ACC112 (cell line): ENCODE data around the gene GRIPAP1.
A peak's percentile ranks its signal among the peaks of the same experiment; 100 is the strongest.

Experiments used
- H2AFZ ChIP-seq: fragments of 200-600 bp; sonication (generic); one replicate; pipeline ENCODE4 v1.6.0; 2017; ENCODE audit warnings: antibody characterized with exemption, low read length; ENCODE audit not compliant: unreplicated experiment
- H3K27ac ChIP-seq: fragments of 200-600 bp; sonication (generic); 2 replicates; pipeline ENCODE4 v1.5.1; 2014; ENCODE audit warnings: low read depth, mild to moderate bottlenecking, antibody characterized with exemption, low read length, moderate library complexity
- H3K27me3 ChIP-seq: fragments of 200-600 bp; sonication (generic); 2 replicates; pipeline ENCODE4 v1.6.1; 2014; ENCODE audit warnings: mild to moderate bottlenecking, antibody characterized with exemption, low read length, moderate library complexity, mixed read lengths; ENCODE audit not compliant: insufficient read depth
- H3K36me3 ChIP-seq: fragments of 200-600 bp; sonication (generic); 2 replicates; pipeline ENCODE4 v1.6.1; 2016; ENCODE audit warnings: mild to moderate bottlenecking, antibody characterized with exemption, low read length, moderate library complexity, mixed read lengths; ENCODE audit not compliant: insufficient read depth
- H3K4me1 ChIP-seq: fragments of 200-600 bp; sonication (generic); one replicate; pipeline ENCODE4 v1.6.1; 2016; ENCODE audit warnings: low read length, mixed read lengths; ENCODE audit not compliant: insufficient read depth, unreplicated experiment, control insufficient read depth
- H3K4me3 ChIP-seq: fragments of 200-600 bp; sonication (generic); 2 replicates; pipeline ENCODE4 v1.5.1; 2014; ENCODE audit warnings: mild to moderate bottlenecking, low read depth, low read length
- H3K79me2 ChIP-seq: fragments of 200-600 bp; sonication (generic); one replicate; pipeline ENCODE4 v1.6.0; 2016; ENCODE audit warnings: low read length; ENCODE audit not compliant: control insufficient read depth, unreplicated experiment, insufficient read depth

The GRIPAP1 gene

DNA sequence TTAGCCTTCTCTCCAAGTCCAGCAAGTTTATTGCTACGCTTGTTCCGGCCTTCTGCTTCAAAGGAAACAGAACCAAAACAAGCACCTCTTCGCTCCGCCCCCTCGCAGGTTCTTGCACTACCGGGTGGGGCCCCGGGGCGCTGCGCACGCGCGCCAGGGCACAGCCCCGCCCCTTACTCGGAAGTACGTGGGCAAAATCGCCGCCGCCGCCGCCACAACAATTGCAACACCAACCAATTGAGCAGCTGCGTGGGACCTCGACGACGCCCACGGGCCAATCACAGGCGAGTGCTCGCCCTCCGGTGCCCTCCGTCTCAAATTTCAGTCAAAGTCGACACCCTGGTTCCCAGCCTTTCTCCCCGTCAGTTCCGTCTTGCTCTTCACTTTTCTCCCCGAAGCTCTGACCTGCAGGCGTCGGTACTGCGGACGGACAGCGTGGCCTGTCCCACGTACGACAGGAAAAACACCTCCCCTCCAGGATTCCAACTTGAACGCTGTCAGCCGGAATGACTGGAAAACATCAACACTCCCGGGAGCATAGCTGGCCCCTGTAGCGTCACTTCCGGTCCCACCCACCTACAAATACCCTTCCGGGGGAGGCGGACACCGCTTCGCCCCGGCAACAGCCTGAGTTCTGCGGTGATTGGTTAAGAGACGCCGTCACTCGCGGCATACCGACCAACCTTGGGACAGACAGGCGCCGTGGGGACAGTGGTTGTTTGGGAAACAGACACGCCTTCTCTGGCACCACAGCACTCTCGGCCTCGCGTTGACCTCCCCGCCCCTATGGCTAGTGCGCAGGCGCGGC, 44.0 kb downstream of the GRIPAP1 start:
- Histone ChIP-seq H3K4me1 (peaks cover 12% of the 10 kb centered on the region), H3K27ac (peak overlapping the region; percentile 100), H2AFZ (peak overlapping the region; percentile 60), H3K79me2 (peaks cover 31% of the 10 kb centered on the region), H3K4me3 (peak overlapping the region; percentile 94), H3K36me3 (no peaks in the 10 kb centered on the region), H3K27me3 (no peaks in the 10 kb centered on the region)

DNA sequence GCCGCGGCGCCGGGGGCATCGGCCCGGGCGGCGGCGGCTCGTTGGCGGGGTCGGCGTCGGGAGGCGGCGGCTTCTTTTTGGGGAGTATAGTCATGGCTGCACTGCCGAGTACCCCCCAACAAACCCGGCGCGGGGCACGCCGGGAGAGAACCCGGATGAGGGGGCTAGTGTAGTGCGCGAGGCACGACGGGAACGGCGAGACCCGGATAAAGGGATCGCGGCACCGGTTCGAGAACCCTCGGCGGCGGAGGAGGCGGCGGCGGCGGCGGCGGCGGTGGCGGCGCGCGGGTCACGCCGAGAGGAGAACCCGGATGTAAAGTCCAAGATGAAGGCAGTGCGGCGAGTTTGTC, 44.6 kb downstream of the GRIPAP1 start, which contains the start of gene OTUD5:
TSS of gene OTUD5 (minus strand) at position 131 of the 350 bp plus-strand sequence. CDS start at position 94, 37 bp downstream.
- Histone ChIP-seq H3K27me3 (no peaks in the 10 kb centered on the region), H3K79me2 (peaks cover 37% of the 10 kb centered on the region), H3K36me3 (no peaks in the 10 kb centered on the region), H2AFZ (peak within 1 kb of the TSS; percentile 60), H3K4me1 (peaks cover 12% of the 10 kb centered on the region), H3K27ac (peak within 1 kb of the TSS; percentile 100), H3K4me3 (peak within 1 kb of the TSS; percentile 94)

DNA sequence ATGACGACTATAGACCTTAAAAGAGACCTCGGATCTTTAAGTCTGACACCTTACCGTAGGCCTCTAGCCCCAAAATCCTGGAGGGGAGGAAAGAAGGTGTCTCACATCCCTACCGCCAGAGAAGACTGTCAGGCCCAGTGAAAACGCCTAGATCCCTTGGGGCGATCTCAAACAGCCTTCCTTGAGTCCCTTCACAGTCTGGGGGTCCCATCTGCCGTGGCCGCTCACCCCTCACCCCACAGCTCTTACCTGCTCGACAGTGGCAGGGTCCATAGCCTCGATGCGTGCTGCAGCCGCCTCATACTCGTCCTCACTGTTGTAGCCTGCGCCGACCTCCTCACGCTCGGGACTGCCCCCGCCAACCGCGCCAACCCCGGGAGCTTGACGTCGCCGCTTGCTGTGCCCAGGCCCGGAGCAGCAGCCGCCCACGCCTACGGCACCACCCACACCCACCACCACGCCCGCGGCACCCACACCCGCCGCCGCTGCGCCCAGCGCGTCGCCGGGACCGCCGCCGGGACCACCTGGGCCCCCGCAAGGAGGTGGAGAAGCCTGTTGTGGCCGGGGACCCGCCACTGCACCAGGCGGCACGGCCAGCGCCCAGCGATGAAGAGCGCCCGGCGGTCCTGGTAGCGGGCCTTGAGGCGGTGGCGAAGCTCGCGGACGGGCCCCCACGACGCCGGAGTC, 45.2 kb downstream of the GRIPAP1 start:
- Histone ChIP-seq H3K27me3 (no peaks in the 10 kb centered on the region), H3K4me3 (peak overlapping the region; percentile 94), H2AFZ (no peak overlapping the region), H3K27ac (peak overlapping the region; percentile 100; the same call in 1 of the 2 replicates), H3K36me3 (no peaks in the 10 kb centered on the region), H3K4me1 (peaks cover 12% of the 10 kb centered on the region), H3K79me2 (peaks cover 42% of the 10 kb centered on the region)

DNA sequence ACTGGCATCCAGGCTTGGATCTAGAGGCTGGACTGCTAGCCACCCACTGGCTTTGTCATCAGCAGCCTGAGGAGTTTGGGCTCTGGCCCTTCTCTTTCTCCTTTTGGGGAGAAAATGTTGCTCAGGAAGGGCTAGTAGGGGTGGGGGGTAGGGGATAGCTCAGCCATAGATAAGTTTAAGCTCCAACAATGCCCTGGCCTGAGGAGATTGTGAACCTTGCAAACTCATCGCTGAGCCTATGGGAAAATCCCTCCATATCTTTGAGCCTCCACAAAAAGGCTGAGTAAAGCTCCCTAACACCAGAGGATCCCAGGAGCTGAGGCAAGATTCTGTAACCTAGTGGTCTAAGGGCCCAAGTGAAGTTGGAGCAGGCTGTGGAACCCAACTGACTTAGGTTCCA, 53.5 kb downstream of the GRIPAP1 start:
- H2AFZ ChIP-seq: no peak overlapping the region
- H3K27ac ChIP-seq: no peak overlapping the region
- no peaks in the 10 kb centered on the region for H3K36me3 ChIP-seq
- peaks cover 25% of the 10 kb centered on the region for H3K79me2 ChIP-seq
- no peak overlapping the region for H3K4me3 ChIP-seq
- H3K4me1 ChIP-seq: no peaks in the 10 kb centered on the region
- no peaks in the 10 kb centered on the region for H3K27me3 ChIP-seq

DNA sequence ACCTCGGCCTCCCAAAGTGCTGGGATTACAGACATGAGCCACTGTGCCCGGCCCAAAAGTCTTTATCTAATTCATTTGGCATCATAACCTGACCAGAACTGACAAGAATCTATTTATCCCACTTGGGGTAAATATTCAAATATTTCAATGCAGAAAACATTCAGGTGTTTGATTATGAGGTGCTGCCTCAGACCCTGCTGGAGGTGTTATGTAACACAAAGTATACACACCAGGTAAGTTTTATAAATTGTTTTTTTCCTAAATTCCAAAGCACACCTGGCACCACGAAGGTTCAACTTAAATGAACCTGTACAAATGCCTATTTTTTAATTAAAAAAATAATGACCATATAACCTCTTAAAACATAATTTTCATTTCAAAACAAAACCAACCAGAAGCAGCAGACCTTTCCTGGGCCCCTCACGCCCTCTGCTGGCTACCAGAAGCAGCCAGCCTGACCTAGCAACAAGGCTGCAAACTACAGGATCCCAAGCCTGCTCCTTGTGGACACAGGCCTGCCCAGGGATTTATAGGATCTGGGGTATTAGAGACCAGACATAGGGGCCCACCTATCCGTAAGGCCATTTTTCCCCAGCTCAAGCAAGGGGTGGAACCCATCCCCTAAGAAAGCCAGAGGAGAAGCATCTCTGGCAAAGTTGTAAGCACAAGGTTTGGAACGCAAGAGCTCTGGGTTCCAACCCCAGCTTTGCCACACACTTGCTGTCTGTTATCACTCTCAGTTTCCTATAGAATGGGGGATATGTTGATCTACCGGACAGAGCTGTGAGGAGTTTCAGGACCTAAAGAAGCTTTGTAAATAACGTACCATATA, 56.3 kb downstream of the GRIPAP1 start:
- H3K4me1 ChIP-seq: no peaks in the 10 kb centered on the region
- H3K4me3 ChIP-seq: no peak overlapping the region
- H3K27me3 ChIP-seq: no peaks in the 10 kb centered on the region
- no peak overlapping the region for H2AFZ ChIP-seq
- H3K79me2 ChIP-seq: peaks cover 19% of the 10 kb centered on the region
- H3K27ac ChIP-seq: no peak overlapping the region
- H3K36me3 ChIP-seq: no peaks in the 10 kb centered on the region

DNA sequence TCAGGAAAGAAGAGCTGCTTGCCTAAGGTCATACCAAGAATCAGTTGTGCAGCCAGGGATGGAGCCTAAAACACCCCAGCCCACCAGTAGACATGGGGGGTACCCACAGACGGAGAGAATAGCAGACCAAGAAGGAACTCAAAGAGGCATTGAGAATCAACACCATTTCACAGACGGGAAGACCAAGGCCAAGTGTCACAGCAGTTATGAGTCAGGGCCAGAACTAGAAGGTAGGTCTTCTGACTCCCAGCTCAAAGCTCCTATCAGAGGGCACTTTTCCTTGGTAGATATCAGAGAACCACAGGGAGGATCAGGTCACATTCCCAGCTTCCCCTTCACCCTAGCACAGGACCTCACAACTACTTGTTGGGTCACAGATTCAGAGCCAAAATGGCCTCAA, 59.2 kb downstream of the GRIPAP1 start:
- Histone ChIP-seq H3K36me3 (no peaks in the 10 kb centered on the region), H3K4me3 (no peak overlapping the region), H3K27ac (no peak overlapping the region), H3K4me1 (no peaks in the 10 kb centered on the region), H2AFZ (no peak overlapping the region), H3K27me3 (no peaks in the 10 kb centered on the region), H3K79me2 (peaks cover 21% of the 10 kb centered on the region)

DNA sequence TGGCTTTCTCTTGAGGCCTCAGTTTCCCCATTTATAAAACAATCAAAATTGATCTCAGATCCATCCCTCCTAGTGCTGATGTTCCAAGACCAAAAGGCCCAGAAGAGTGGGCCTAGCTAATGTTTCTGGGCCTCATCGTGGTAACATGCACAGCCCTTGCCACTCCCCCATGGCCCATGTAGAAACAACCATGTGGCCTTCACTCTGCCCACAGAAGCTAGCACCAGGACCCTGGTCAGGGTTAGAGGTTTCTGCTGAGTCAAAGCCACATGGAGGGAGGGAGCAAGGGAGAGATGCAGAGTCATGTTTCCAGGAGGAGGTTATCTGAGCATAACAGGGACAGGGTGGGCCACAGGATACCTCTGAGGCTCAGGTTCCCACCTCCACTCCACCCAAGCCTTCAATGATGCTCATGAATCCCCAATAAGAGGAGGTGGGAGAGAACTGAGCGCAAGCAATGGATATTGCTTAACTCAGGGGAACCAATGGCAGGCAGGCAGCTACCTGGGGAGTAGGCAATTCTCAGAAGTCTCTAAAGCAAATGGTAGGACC, 61.6 kb downstream of the GRIPAP1 start:
- no peak overlapping the region for H2AFZ ChIP-seq
- H3K4me1 ChIP-seq: no peaks in the 10 kb centered on the region
- no peaks in the 10 kb centered on the region for H3K27me3 ChIP-seq
- peaks cover 26% of the 10 kb centered on the region for H3K79me2 ChIP-seq
- H3K36me3 ChIP-seq: no peaks in the 10 kb centered on the region
- H3K4me3 ChIP-seq: no peak overlapping the region
- no peak overlapping the region for H3K27ac ChIP-seq

DNA sequence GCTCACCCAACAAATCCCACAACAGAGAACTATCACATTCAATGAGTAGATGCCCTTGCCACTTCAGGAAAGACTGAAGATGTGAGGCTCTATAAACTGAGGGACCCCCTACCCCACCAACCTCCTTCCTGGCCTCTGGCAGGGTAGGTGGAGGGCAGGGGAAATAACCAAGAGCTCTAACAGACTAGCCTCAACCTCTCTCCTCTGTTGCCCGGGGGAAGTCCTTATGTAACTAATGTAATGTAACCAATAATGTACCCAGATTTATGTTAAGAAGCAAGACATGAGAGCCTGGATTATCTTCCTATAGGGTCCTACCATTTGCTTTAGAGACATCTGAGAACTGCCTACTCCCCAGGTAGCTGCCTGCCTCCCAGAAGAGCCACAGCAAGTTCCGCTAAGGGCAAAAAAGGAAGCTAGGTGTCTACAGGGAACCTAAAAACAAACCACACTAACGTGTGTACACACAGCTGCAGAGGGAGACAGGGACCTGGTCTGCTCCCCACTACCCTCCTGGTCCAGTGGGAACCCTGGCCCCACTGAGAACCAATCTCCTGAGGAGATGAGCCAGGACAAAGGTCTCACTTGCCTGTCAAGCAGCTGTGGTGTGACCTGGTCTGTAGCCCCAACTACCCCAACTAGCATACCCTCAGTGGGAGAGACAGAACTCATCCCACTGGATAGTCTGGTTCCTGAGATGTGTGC, 62.4 kb downstream of the GRIPAP1 start:
- 0 out of 2 replicates have a peak, but pooled peaks cover under 1% of the 10 kb centered on the region for H3K36me3 ChIP-seq
- no peak overlapping the region for H3K27ac ChIP-seq
- H3K4me1 ChIP-seq: no peaks in the 10 kb centered on the region
- H2AFZ ChIP-seq: no peak overlapping the region
- H3K27me3 ChIP-seq: no peaks in the 10 kb centered on the region
- no peak overlapping the region for H3K4me3 ChIP-seq
- H3K79me2 ChIP-seq: peaks cover 24% of the 10 kb centered on the region

DNA sequence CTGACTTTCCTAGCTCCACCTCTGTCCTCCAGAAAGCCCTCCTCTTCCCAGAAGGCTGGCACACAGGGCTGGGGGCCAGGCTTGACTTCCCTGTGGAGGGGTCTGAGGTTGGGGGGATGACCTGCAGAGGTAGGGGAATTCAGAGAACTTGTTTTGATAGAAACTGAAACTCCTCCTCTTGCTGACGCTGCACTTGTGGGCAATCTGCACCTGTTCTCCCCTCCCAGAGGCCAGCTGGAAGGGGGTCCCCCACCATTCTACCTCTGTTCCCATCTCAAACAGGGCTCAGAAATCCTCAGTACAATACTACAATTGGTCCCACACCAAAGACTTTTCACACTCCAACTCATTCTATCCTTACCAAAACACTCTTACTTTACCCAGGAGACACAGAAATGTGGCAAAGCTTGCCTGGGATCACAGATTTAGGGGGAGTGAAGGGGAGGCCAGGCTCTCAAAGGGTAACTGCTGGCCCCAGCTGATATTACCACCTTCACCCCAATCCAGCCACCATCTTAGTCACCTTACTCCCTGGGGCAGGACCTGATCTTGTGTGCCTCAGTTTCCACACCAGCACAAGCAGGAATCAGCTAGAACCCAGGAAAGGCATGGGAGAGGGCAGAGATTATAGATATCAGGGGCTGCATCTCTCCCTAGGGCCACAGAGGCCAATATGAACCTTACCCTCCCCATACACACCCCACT, 63.2 kb downstream of the GRIPAP1 start:
- no peaks in the 10 kb centered on the region for H3K4me1 ChIP-seq
- H3K4me3 ChIP-seq: no peak overlapping the region
- no peak overlapping the region for H3K27ac ChIP-seq
- H3K36me3 ChIP-seq: 0 out of 2 replicates have a peak, but pooled peaks cover 4% of the 10 kb centered on the region
- H3K79me2 ChIP-seq: peaks cover 24% of the 10 kb centered on the region
- H2AFZ ChIP-seq: no peak overlapping the region
- no peaks in the 10 kb centered on the region for H3K27me3 ChIP-seq
